HG03565 (cell line): Measurements from ENCODE around the gene TBC1D24.
"Not testable (repeated sequence)": the region's sequence is repeated elsewhere in the genome, so short reads cannot be mapped to it uniquely, and the experiment has no call there.

ENCODE experiments used
- ATAC-seq: cut with Tn5 transposase; IDR thresholded peaks from one replicate; pipeline ENCODE4 v1.9.1; 2021; ENCODE audit warnings: mild to moderate bottlenecking, moderate library complexity; ENCODE audit not compliant: unreplicated experiment

Gene TBC1D24

DNA sequence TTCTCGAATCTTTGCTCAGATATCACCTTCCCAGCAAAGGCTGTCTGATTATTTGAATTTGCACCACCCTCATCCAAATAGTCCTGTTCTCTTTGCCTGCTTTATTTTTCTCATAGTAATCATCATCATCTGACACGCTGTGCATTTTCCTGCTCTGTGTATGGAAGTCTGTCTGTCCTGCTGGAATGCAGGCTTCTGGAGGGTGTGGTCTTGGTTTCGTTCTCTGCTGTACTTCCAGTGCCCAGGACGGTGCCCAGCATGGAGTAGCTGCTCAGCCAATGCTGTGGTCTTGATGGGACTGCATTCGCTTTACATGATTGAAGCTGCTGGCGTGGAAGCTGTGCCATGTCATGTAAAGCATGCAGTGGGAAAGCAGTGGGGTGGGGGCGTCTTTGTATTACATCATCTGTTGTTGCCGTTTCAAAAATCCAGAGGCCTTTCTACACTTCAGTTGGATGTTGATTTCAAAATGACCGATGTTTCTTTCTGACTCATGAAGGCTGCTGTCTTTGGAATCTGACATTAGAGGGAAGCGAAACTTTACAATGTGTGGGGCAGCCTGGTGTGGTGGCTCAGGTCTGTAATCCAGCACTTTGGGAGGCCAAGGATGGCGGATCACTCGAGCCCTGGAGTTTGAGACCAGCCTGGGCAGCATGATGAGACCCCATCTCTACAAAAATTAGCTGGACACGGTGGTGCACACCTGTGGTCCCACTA is 79.9 kb downstream of the TBC1D24 start:
- ATAC-seq: not testable (repeated sequence)
